Activated naive CD4-positive, alpha-beta T cell treated with anti-CD3 and anti-CD28 coated beads, Interleukin-2, amount 10 ng/mL, durations not matched to agents 5 hours and 36 hours (primary cell): ENCODE data around the gene CTXN1. TPM values are rescaled to one million over a fixed set of nuclear protein-coding genes. Genes with fewer than 3 reads are reported as not detected.

ENCODE experiments used
- total RNA-seq, 2 experiments: library from RNA; stranded (reverse); gene quantifications; one replicate each; pipeline ENCODE4 v1.2.3, GENCODE V29; 2021

CTXN1 gene
- total RNA-seq, result not detected

GRCh38 chr19:7926021-7926726, at the start of gene CTXN1:
Gene CTXN1 (minus strand): TSS chr19:7926135. CDS start chr19:7925538, 597 bp downstream.

DNA sequence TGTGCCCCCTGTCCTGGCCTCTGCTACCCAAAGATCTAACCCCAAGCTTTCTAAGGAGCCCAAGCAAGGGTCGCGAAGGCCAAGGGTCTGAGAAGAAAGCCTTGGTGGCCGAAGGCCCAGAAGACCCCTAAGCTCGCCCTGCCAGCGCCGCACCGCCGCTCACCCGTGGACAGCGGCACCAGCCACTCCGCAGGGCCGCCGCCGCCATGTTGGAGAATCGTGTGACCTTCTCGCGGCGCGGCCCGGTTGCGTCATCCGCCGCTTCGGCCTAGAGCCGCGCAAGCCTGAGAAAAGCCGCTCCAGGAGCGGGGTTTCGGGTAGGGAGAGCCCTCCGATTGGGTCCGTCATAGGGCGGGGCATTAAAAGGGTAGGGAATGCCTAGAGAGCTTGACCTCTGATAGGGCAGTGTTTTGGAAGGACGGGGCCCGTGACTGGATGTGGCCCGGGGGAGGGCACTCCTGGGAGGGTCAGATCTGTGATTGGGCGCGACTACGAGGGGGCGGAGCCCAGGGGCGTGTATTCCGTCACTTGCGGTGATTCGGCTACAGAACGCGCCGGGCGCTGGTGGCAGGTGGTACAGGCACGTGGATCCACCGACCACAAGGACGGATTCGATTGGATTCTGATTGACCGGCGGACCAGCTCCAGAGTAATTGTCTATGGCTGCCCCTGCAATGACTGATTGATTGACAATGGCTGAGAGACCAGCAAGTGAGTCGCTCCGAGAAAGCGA, 17.7 kb upstream of the CTXN1 start, which contains the start of gene TIMM44:
Gene TIMM44, minus strand, starts transcription at position 223 of the 733 bp plus-strand sequence. Its CDS starts 15 bp downstream, at position 208.

GRCh38 chr19:7919610-7920518, 6.1 kb downstream of the CTXN1 start, which contains the start of gene SNAPC2:
Gene SNAPC2 (plus strand): TSS chr19:7920338. CDS start chr19:7920367, 29 bp downstream.

GRCh38 chr19:7914598-7915045, 11.3 kb downstream of the CTXN1 start, which contains the start of gene TGFBR3L:
Gene TGFBR3L (plus strand): TSS chr19:7914830.

GRCh38 chr19:7903244-7904073, 22.5 kb downstream of the CTXN1 start, which contains the start of gene MAP2K7:
Gene MAP2K7 (plus strand): TSS chr19:7903877. CDS start chr19:7903945, 68 bp downstream.

DNA sequence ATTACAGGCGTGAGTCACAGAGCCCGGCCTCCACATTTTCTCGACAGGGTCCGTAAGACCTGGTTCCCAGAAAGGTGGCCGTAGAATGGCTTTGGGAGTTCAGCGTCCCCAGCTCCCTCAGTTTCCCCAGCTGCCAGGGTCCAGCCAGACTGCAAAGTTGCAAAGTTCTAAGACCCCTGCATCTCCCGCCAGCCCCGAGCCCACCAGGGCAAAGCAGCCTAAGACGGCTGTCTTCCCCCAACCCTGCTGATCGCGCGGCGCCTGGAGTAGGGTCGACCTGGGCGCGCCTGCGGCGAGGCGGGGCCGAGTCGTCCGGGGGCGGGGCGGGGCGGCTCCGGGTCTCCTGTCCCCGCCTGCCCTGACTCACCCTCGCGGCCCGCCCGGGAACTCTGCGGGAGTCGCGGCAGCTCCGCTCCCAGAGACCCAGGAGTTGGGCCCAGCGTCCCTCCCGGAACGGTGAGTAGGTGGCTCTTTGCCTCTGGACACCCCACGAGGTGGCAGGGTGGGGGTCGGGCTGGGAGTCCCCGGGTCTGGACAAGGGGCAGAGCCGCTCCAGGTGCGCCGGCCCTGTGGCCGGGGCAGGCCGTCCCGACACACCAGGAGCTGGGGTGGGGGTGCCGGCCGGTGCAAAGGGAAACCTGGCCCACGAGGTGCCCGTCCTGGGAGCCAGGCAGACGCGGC, 37.6 kb downstream of the CTXN1 start, which contains the start of gene LRRC8E:
Gene LRRC8E, plus strand, starts transcription at position 366 of the 681 bp plus-strand sequence. CDS start 7,094 bp downstream, outside the sequence.

Other genes starting within 250 kb of the CTXN1 start
- gene MCEMP1, start 249.0 kb downstream of the CTXN1 start, total RNA-seq, result not detected
- 10 to 100 TPM; 87.8 to 89.7 TPM for gene TRAPPC5, start 245.3 kb downstream of the CTXN1 start, total RNA-seq
- gene FCER2, start 224.0 kb downstream of the CTXN1 start, total RNA-seq, result not detected
- not detected for gene CLEC4G, start 194.0 kb downstream of the CTXN1 start, total RNA-seq
- gene CD209, start 178.6 kb downstream of the CTXN1 start, total RNA-seq, result not detected
- gene CLEC4M, start 162.9 kb downstream of the CTXN1 start, total RNA-seq, result not detected
- gene EVI5L, start 95.9 kb downstream of the CTXN1 start, total RNA-seq, result 10 to 100 TPM; 10.1 to 12.0 TPM
- under 1 TPM; 0.22 to 0.33 TPM for gene PRR36, start 51.7 kb downstream of the CTXN1 start, total RNA-seq
- not detected for gene LRRC8E, start 37.6 kb downstream of the CTXN1 start, total RNA-seq
- gene MAP2K7, start 22.3 kb downstream of the CTXN1 start, total RNA-seq, result 10 to 100 TPM; 48.0 to 50.1 TPM
- gene TGFBR3L, start 11.3 kb downstream of the CTXN1 start, total RNA-seq, result 1 to 10 TPM; 1.4 to 2.1 TPM
- 10 to 100 TPM; 17.4 to 23.8 TPM for gene SNAPC2, start 5.8 kb downstream of the CTXN1 start, total RNA-seq
- gene TIMM44, start 17.5 kb upstream of the CTXN1 start, total RNA-seq, result 10 to 100 TPM; 46.9 to 48.3 TPM
- gene ELAVL1, start 79.5 kb upstream of the CTXN1 start, total RNA-seq, result 10 to 100 TPM; 78.4 to 85.2 TPM
- gene CCL25, start 126.6 kb upstream of the CTXN1 start, total RNA-seq, result 1 to 10 TPM; 4.5 to 6.0 TPM
- not detected for gene FBN3, start 223.5 kb upstream of the CTXN1 start, total RNA-seq